Naive thymus-derived CD8-positive, alpha-beta T cell (primary cell): ENCODE measurements around the gene CAV1. TPM values are rescaled to one million over a fixed set of nuclear protein-coding genes. Genes with fewer than 3 reads are reported as not detected.
A peak's percentile ranks its signal among the peaks of the same experiment; 100 is the strongest.

Source experiments
- ATAC-seq, 2 donors: fragments of 150-1000 bp; cut with Tn5 transposase in 1 of 2; sonication (Bioruptor Pico), chemical (Tn5 transposase) in 1 of 2; 1 replicate in 1 of 2; 2 replicates in 1 of 2; pipeline ENCODE4 v1.10.0; 2021; ENCODE audit warnings: mild to moderate bottlenecking in 2 of 2, moderate library complexity in 2 of 2
- POLR2A ChIA-PET: fragments of 350-600 bp; sonication (Branson Sonifier 250); formaldehyde crosslinking; loops from one replicate; lab custom pipeline; 2021; ENCODE audit warnings: antibody characterized with exemption; lab: Charles Lee
- DNase-seq, 10 donors: peaks; one replicate each; pipeline versions ENCODE4 v3.0.0 to v3.0.0-alpha.2; 2020 to 2022
- H3K27ac Mint-ChIP-seq, 10 donors: one replicate each; pipeline ENCODE4 v1.8.0; 2020 to 2022; ENCODE audit warnings: mild to moderate bottlenecking in 10 of 10, mixed read lengths in 10 of 10, moderate library complexity in 4 of 10, inconsistent platforms in 1 of 10
- H3K27me3 Mint-ChIP-seq, 5 donors: one replicate each; pipeline ENCODE4 v1.8.0; 2021 to 2022; ENCODE audit warnings: mixed read lengths in 5 of 5
- H3K36me3 Mint-ChIP-seq, 3 donors: one replicate each; pipeline ENCODE4 v1.8.0; 2020 to 2022; ENCODE audit warnings: mixed read lengths in 3 of 3, mild to moderate bottlenecking in 2 of 3, inconsistent platforms in 1 of 3
- H3K4me1 Mint-ChIP-seq, 4 donors: one replicate each; pipeline ENCODE4 v1.8.0; 2021 to 2022; ENCODE audit warnings: mixed read lengths in 4 of 4
- H3K4me3 Mint-ChIP-seq, 10 donors: one replicate each; pipeline ENCODE4 v1.8.0; 2020 to 2022; ENCODE audit warnings: mild to moderate bottlenecking in 10 of 10, mixed read lengths in 10 of 10, moderate library complexity in 6 of 10, inconsistent platforms in 1 of 10
- H3K9me3 Mint-ChIP-seq, 9 donors: one replicate each; pipeline ENCODE4 v1.8.0; 2020 to 2022; ENCODE audit warnings: mixed read lengths in 9 of 9, mild to moderate bottlenecking in 3 of 9, inconsistent platforms in 1 of 9, moderate library complexity in 1 of 9
- polyA plus RNA-seq, 3 donors: library from polyadenylated mRNA; unstranded; fragments of 300-500 nt; fragmentation: Illumina TruSeq; gene quantifications; one replicate each; pipeline ENCODE4 v1.2.3, GENCODE V29; 2021
- total RNA-seq, 8 experiments: library from RNA in 2 of 8; stranded (reverse) in 2 of 8; gene quantifications; one replicate each; pipeline ENCODE4 v1.2.3 and lab custom pipeline; 2021 to 2026

CAV1 gene
- total and polyA plus RNA-seq, 5 experiments from 2014 or later = not detected

DNA sequence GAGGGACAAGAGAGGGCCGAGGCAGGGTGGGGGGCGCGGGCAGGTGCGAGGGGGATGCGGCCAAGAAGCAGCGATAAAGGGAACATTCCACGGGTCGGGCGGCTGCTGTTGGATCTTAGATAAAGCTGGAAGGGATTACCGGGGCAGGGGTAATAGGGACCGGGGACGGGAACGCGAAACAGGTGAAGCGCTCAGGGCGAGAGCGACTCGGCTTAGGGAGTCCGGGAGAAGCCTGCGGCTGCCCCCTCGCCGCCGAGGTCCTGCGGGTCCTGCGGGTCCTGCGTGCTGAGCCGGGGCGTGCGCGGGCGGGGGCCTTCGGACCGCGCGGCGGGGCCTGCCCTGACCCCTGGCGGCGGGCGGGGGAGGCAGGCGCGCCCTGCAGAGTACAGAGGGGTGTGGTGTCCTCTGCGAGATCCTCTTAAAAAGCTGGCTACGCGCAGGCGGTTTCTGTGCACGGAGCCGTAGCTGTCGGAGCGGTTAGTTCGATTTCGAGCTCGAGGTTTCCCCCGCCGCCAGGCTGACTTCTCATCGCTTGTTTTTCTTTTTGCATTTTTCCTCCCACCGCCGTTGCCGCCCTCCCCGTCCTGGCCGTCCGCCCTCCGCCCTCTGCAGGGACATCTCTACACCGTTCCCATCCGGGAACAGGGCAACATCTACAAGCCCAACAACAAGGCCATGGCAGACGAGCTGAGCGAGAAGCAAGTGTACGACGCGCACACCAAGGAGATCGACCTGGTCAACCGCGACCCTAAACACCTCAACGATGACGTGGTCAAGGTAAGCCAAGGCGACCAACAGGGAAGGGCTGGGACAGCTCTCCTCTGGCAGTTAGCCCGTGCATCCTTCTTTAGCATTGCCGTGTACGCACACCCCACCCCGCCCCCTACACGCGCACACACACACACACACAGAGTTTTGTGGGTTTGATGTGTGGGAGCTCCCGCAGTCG lies 1.4 kb downstream of the CAV1 start:
- DNase-seq (peak; percentile 26 to 73 (median 50)), ATAC-seq (peak; percentile 84 to 88)
- Mint-ChIP-seq H3K27ac (peak overlapping the region in 1 of 10 donors; percentile 35), H3K4me3 (peak overlapping the region; percentile 79 to 92 (median 85)), H3K27me3 (peaks cover 47 to 88% (median 59%) of the 10 kb centered on the region in 5 donors), H3K4me1 (peaks cover 16 to 28% (median 22%) of the 10 kb centered on the region in 4 donors), H3K36me3 (no peaks in the 10 kb centered on the region), H3K9me3 (no peaks in the 10 kb centered on the region)
- POLR2A ChIA-PET = interaction anchor here (0.6 to 1.0 kb wide), 2 partner anchors 10 to 290 kb away, joined by 3 to 8 read pairs; no protein-coding TSS in a partner anchor

DNA sequence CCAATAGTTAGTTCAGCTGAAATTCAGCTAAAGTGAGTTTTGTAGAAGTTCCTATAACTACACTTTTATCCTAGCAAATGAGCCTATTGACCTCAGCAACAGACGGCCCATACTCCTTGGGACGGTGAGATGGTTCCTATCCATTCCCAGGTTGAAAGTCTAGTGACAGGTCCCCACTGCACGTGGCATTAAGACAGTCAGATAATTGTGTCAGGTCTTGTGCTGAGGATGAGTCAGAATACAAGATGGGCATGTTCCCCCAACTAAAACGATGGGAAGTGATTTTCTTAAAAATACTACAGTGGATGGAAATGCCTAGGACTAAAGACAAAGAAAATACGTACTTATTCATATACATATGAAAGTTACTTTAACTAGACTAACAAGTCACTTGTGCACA lies 2.1 kb downstream of the CAV1 start:
- Mint-ChIP-seq H3K4me3 (peak overlapping the region; percentile 68 to 92 (median 80)), H3K9me3 (no peaks in the 10 kb centered on the region), H3K36me3 (no peaks in the 10 kb centered on the region), H3K4me1 (peaks cover 16 to 28% (median 22%) of the 10 kb centered on the region in 4 donors), H3K27ac (no peak overlapping the region), H3K27me3 (peaks cover 41 to 85% (median 58%) of the 10 kb centered on the region in 5 donors)
- ATAC-seq (no peak), DNase-seq (no peak)
- POLR2A ChIA-PET = interaction anchor here (1.0 kb wide), 1 partner anchor 291 kb away, joined by 3 read pairs; no protein-coding TSS in a partner anchor

DNA sequence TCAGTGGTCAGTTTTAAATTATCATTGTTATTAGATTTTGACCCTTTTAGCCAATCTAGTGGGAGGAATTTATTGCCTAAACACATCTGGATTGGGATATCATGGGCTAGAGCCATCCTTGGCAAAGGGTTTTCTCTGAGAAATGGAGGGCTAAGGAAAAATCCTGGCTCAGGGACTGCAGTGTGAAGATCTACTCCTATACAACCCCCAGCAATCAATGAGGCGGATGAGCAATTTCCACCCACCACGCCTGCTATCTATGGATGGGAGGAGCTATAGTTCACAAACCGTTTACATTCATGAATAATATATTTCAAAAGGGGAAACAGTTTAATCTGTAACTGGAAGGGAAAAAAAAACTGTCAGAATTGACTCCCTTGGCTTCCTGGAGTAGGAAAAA lies 2.7 kb downstream of the CAV1 start:
- POLR2A ChIA-PET = no interaction called here
- peak overlapping the region in 1 of 10 donors; percentile 18 for H3K4me3 Mint-ChIP-seq
- DNase-seq (no peak), ATAC-seq (no peak)
- peaks cover 16 to 28% (median 22%) of the 10 kb centered on the region in 4 donors for H3K4me1 Mint-ChIP-seq
- no peak overlapping the region for H3K27ac Mint-ChIP-seq
- no peaks in the 10 kb centered on the region for H3K36me3 Mint-ChIP-seq
- H3K27me3 Mint-ChIP-seq = peaks cover 37 to 85% (median 53%) of the 10 kb centered on the region in 5 donors
- no peaks in the 10 kb centered on the region for H3K9me3 Mint-ChIP-seq

DNA sequence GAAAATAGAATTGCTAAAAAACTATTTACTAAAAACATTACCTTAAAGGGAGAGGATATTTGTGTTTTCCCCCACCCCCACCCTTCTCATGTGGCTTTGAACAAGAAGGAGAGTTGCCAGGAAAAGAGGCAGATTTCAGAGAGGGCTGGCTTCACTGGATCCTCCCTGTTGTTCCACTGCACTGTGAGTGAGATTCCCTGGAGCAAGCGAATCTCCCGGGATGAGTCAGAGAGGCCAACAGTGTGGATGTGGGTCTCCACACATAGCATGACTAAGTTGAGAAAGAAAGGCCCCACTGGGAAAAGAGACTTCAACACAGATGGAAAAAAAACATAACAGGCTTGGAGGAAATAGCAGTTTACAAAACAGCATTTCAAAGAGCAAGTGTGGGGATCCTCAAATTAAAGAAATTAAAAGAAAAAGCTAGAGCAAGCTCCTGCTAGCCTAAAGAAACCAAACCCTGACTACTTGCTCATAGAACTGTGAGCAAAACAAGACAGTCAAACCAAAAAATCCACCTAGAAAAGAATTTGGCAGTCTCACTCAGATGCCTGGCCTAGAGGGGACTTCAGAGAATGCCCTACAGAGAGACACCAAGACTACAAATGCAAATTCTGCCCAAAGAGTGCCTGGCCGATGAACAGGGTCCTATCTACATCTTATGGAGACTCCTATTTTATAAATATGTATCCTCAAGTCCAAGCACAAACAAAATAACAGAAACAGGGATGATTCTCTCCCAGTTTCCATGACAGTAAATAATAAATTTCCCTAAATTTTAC lies 3.4 kb downstream of the CAV1 start:
- no peak overlapping the region for H3K4me3 Mint-ChIP-seq
- POLR2A ChIA-PET = no interaction called here

DNA sequence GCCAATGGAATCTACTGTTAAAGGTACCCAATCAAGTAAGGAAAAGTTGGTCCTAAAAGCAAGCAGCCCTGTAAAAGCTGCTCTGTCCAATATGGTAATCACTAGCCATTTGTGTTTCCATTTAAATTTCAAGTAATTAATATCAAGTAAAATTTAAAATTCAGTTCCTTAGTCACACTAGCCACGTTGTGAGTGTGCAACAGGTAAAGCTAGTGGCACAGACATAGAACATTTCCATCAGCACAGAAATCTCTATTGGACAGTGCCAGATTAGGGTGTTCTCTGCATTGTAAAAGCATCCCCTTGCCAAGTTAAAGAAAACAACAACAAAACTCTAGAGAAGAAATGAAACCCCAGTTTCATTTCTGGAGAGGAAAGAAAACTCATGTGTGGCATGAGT lies 4.4 kb downstream of the CAV1 start:
- Mint-ChIP-seq H3K27ac (no peak overlapping the region), H3K9me3 (no peaks in the 10 kb centered on the region), H3K4me1 (peaks cover 16 to 27% (median 21%) of the 10 kb centered on the region in 4 donors), H3K36me3 (no peaks in the 10 kb centered on the region), H3K27me3 (peaks cover 26 to 82% (median 41%) of the 10 kb centered on the region in 5 donors), H3K4me3 (no peak overlapping the region)
- ATAC-seq = no peak
- POLR2A ChIA-PET = no interaction called here
- no peak for DNase-seq

More for the DNA sequence above, 3.4 kb downstream of the CAV1 start:
- Mint-ChIP-seq H3K36me3 (no peaks in the 10 kb centered on the region), H3K4me1 (peaks cover 16 to 28% (median 22%) of the 10 kb centered on the region in 4 donors), H3K27me3 (peaks cover 32 to 85% (median 50%) of the 10 kb centered on the region in 5 donors), H3K9me3 (no peaks in the 10 kb centered on the region), H3K27ac (no peak overlapping the region)
- ATAC-seq (no peak), DNase-seq (no peak)

- H3K9me3 Mint-ChIP-seq = no peaks in the 10 kb centered on the region
- POLR2A ChIA-PET = no interaction called here
- no peak for DNase-seq
- no peaks in the 10 kb centered on the region for H3K36me3 Mint-ChIP-seq
- H3K27ac Mint-ChIP-seq = no peak overlapping the region
- no peak overlapping the region for H3K4me3 Mint-ChIP-seq
- no peak for ATAC-seq
- H3K4me1 Mint-ChIP-seq = peaks cover 9 to 17% (median 13%) of the 10 kb centered on the region in 4 donors
- peaks cover 18 to 73% (median 35%) of the 10 kb centered on the region in 5 donors for H3K27me3 Mint-ChIP-seq
Observed at GRCh38 chr7:116530107-116530820, 5.4 kb downstream of the CAV1 start.

DNA sequence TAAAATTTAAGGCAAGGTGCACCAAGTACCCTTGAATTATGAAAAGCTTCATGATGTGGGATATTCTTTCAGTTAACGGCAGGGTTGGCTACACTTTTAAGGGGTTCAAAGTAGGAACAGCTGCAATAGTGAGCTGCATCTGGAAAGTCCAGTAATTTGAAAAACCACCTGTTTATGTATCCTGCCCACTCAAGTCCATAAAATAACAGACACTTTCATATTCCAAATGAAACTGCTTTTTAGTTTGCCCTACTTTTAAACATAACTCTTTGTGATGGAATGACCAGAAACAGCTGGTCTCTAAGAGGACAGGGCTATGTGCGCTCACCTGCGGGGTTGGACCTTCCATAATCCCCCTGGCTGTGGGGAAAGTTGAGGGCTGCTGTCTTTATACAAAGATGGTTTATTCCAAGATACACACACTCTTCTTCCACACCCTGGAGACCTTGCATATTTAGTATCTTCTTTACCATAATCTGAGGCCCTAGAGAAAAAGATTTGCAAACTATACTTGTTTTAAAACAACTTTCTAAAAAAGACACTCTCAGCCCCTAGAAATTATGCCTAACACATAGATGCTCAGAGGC lies 7.4 kb downstream of the CAV1 start:
- POLR2A ChIA-PET = no interaction called here
- H3K27me3 Mint-ChIP-seq = peaks cover 7 to 66% (median 26%) of the 10 kb centered on the region in 5 donors
- no peak overlapping the region for H3K27ac Mint-ChIP-seq
- H3K36me3 Mint-ChIP-seq = no peaks in the 10 kb centered on the region
- H3K4me3 Mint-ChIP-seq = no peak overlapping the region
- no peak for ATAC-seq
- no peaks in the 10 kb centered on the region for H3K4me1 Mint-ChIP-seq
- no peak for DNase-seq
- H3K9me3 Mint-ChIP-seq = no peaks in the 10 kb centered on the region

DNA sequence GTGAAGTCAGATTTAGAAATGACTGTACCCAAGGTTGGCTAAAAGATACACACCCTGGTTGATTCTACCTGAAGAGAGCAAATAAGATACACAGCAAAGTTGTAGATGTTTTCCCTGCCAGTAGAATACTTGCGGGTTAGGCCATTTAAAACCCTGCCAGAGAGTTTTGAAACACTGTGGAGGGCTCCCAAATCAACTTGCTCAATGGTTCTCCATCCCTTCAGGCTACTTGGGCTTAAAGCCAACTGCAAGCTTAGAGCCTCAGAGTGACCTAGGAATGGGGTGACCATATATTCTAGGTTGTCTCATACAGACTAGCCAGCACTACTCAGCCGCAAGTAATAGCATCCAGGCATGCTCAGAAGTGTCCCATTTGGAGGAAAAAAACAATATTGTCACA lies 10.0 kb downstream of the CAV1 start:
- H3K9me3 Mint-ChIP-seq = peaks cover 0 to 11% (median 5%) of the 10 kb centered on the region in 9 donors
- H3K4me3 Mint-ChIP-seq = no peak overlapping the region
- H3K27ac Mint-ChIP-seq = no peak overlapping the region
- DNase-seq (no peak), ATAC-seq (no peak)
- peaks cover 14 to 72% (median 26%) of the 10 kb centered on the region in 5 donors for H3K27me3 Mint-ChIP-seq
- no peaks in the 10 kb centered on the region for H3K4me1 Mint-ChIP-seq
- peaks cover 0 to 9% (median 2%) of the 10 kb centered on the region in 3 donors for H3K36me3 Mint-ChIP-seq
- POLR2A ChIA-PET = no interaction called here

- Mint-ChIP-seq H3K4me3 (no peak overlapping the region), H3K27ac (no peak overlapping the region), H3K4me1 (no peaks in the 10 kb centered on the region), H3K9me3 (peaks cover 0 to 11% (median 5%) of the 10 kb centered on the region in 9 donors), H3K27me3 (peaks cover 14 to 70% (median 25%) of the 10 kb centered on the region in 5 donors), H3K36me3 (peaks cover 0 to 9% (median 2%) of the 10 kb centered on the region in 3 donors)
- no peak for ATAC-seq
- DNase-seq = no peak
- POLR2A ChIA-PET = no interaction called here
Observed at GRCh38 chr7:116535416-116535815, 10.6 kb downstream of the CAV1 start.

DNA sequence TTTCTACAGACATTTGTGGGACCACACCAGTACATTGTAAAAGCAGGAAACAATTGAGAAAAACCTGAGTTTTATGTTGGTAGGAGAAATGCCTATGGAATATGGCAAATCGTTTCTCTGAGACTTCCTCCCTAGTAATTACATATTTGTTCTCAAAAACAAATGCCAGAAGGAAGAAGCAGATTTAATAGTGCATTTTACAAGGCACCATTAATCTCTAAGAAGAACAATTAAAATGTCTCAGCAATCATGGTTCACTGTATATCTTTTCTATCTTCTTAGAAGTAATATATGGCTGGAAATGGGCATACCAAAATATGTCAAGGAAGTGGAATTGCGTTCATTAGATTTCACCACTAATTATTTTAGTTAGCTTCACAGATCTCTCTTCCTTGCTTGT lies 13.3 kb downstream of the CAV1 start:
- Mint-ChIP-seq H3K9me3 (peaks cover 0 to 11% (median 5%) of the 10 kb centered on the region in 9 donors), H3K4me1 (no peaks in the 10 kb centered on the region), H3K4me3 (no peak overlapping the region), H3K27me3 (peaks cover 12 to 65% (median 20%) of the 10 kb centered on the region in 5 donors), H3K27ac (no peak overlapping the region), H3K36me3 (peaks cover 0 to 9% (median 2%) of the 10 kb centered on the region in 3 donors)
- no peak for DNase-seq
- no peak for ATAC-seq
- POLR2A ChIA-PET = no interaction called here

DNA sequence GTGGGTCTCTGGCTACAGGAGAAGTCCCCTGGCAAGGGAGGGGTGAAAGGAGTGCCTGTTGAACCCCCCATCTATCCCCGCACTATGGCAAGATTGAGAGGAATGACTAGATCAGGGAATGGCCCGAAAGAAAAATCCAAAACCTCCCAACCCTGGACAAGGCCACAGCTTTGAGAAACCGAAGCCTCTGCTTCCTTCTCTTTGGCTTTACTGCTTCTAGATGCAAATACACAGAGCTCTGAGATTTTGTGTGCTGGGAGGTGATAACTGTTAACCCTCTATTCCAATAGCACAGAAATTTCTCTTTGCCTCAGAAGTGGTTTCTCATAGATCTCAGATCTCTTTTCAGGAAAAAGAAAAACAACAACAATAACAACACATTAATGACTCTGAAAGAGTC lies 15.0 kb downstream of the CAV1 start:
- Mint-ChIP-seq H3K4me3 (no peak overlapping the region), H3K27me3 (peaks cover 16 to 69% (median 19%) of the 10 kb centered on the region in 5 donors), H3K9me3 (peaks cover 0 to 11% (median 5%) of the 10 kb centered on the region in 9 donors), H3K27ac (no peak overlapping the region), H3K4me1 (no peaks in the 10 kb centered on the region), H3K36me3 (peaks cover 0 to 9% (median 2%) of the 10 kb centered on the region in 3 donors)
- POLR2A ChIA-PET = no interaction called here
- DNase-seq = no peak
- no peak for ATAC-seq
